Lung (tissue), 12 donors: ENCODE data around the gene ADAM10. TPM values are rescaled to one million over a fixed set of nuclear protein-coding genes. Genes with fewer than 3 reads are reported as not detected.
A peak's percentile ranks its signal among the peaks of the same experiment; 100 is the strongest.

Experiments
- ATAC-seq: fragments of 200-7000 bp; cut with Tn5 transposase; one replicate; pipeline ENCODE4 v1.9.1; 2020; ENCODE audit warnings: moderate number of reproducible peaks; ENCODE audit not compliant: insufficient read depth, low FRiP score
- DNase-seq, 3 donors: peaks; one replicate each; pipeline ENCODE4 v3.0.0-alpha.2; 2013 to 2017
- H3K27ac ChIP-seq, 2 donors: one replicate each; pipeline ENCODE4 v1.5.1; 2013; ENCODE audit warnings: mild to moderate bottlenecking in 2 of 2, moderate library complexity in 2 of 2, control low read depth in 1 of 2, inconsistent platforms in 1 of 2, low read depth in 1 of 2, low read length in 1 of 2
- H3K27me3 ChIP-seq, 3 donors: one replicate each; pipeline ENCODE4 v1.5.1; 2013; ENCODE audit warnings: low read length in 2 of 3; ENCODE audit not compliant: control insufficient read depth in 3 of 3, insufficient read depth in 3 of 3
- H3K36me3 ChIP-seq, 4 donors: one replicate each; pipeline ENCODE4 v1.5.1; 2013; ENCODE audit warnings: low read length in 4 of 4, mild to moderate bottlenecking in 1 of 4, moderate library complexity in 1 of 4; ENCODE audit not compliant: control insufficient read depth in 4 of 4, insufficient read depth in 4 of 4
- H3K4me1 ChIP-seq, 5 donors: one replicate each; pipeline ENCODE4 v1.5.1; 2013; ENCODE audit warnings: low read length in 5 of 5, mild to moderate bottlenecking in 2 of 5, moderate library complexity in 1 of 5; ENCODE audit not compliant: control insufficient read depth in 5 of 5, insufficient read depth in 5 of 5
- H3K4me3 ChIP-seq: one replicate; pipeline ENCODE4 v1.5.1; 2013; ENCODE audit warnings: mild to moderate bottlenecking, control low read depth, moderate library complexity
- H3K9ac ChIP-seq, 2 donors: one replicate each; pipeline ENCODE4 v1.5.1; 2013; ENCODE audit warnings: low read length in 2 of 2, control low read depth in 1 of 2; ENCODE audit not compliant: insufficient read depth in 1 of 2
- H3K9me3 ChIP-seq, 4 donors: one replicate each; pipeline ENCODE4 v1.5.1; 2013; ENCODE audit warnings: low read length in 3 of 4, mild to moderate bottlenecking in 1 of 4, moderate library complexity in 1 of 4; ENCODE audit not compliant: control insufficient read depth in 4 of 4, insufficient read depth in 3 of 4
- CTCF ChIP-seq: IDR thresholded peaks from 2 replicates; pipeline ENCODE4 v1.5.1; 2012; ENCODE audit warnings: mild to moderate bottlenecking; ENCODE audit errors: control extremely low read depth, extremely low read depth
- WGBS, 2 donors: extraction: QIAGEN DNeasy Blood & Tissue Kit; methylation state at CpG; one replicate each; pipeline ENCODE4 v1.1.7; 2013; 5-methylcytosine and 5-hydroxymethylcytosine counted together
- polyA plus RNA-seq, 2 donors: library from polyadenylated mRNA; stranded (reverse); fragments of 200-250 nt; gene quantifications; one replicate each; pipeline ENCODE4 v1.2.1, GENCODE V29; 2013
- total RNA-seq, 2 donors: library from RNA; depleted of rRNA in 1 of 2; stranded (reverse); fragments of >200 nt in 1 of 2; gene quantifications; one replicate each; pipeline ENCODE4 v1.2.1, GENCODE V29; 2014 to 2021
- donor health status: control.
- donor health status: control.
- donor health status: Bipolar disorder and iron deficiency.
- donor health status: healthy.
- donor health status: DM: yes; HTN: yes; CAD: no.

The ADAM10 gene
- total and polyA plus RNA-seq, 4 donors: 9.7 to 274 (median 88.6) TPM

DNA sequence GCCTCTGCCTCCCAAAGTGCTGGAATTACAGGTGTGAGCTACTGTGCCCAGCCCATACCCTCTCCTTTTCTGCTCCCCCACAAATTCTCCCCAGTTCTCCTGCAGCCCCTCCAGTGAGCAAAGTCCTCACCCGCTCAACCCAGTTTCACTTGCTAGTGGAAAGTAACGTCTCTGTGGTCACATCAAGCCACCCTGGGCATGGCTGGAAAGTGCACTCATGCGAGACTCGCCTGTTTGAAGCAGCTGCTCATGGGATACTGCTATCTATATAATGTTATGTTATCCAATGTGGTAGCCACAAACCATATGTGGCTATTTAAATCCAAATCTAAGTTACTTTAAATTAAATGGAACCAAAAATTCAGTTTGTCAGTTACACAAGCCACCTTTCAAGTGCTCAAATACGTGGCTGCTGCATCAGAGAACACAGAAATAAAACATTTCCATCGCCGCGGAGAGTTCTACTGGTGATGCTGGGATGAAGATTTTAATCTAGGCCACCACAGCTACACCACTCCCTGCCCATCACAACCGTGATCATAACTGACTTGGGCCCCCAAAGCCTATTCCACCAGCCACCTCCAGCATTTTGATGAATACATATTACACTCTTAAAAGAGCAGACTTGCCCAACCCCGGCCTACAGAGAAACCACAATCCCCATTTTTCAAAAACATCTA lies 198.3 kb downstream of the ADAM10 start:
- H3K9ac ChIP-seq: no peak overlapping the region

GRCh38 chr15:58549785-58550074 lies 199.8 kb downstream of the ADAM10 start:
- H3K4me1 ChIP-seq: peaks cover 0 to 20% (median 11%) of the 10 kb centered on the region in 5 donors
- peaks cover 0 to 2% (median 0%) of the 10 kb centered on the region in 4 donors for H3K9me3 ChIP-seq
- H3K27ac ChIP-seq: no peak overlapping the region
- ATAC-seq (no peak), DNase-seq (no peak)
- H3K9ac ChIP-seq: no peak overlapping the region
- no peaks in the 10 kb centered on the region for H3K36me3 ChIP-seq
- WGBS, 2 donors: 94 to 96% methylated on average over 7 of the region's 7 CpGs
- TF ChIP-seq CTCF: no peak
- no peaks in the 10 kb centered on the region for H3K27me3 ChIP-seq
- no peak overlapping the region for H3K4me3 ChIP-seq

More for the DNA sequence above, 198.3 kb downstream of the ADAM10 start:
- DNase-seq: no peak
- Histone ChIP-seq H3K9me3 (peaks cover 0 to 2% (median 0%) of the 10 kb centered on the region in 4 donors), H3K4me1 (peaks cover 0 to 20% (median 11%) of the 10 kb centered on the region in 5 donors), H3K4me3 (no peak overlapping the region), H3K36me3 (no peaks in the 10 kb centered on the region), H3K27me3 (no peaks in the 10 kb centered on the region), H3K27ac (no peak overlapping the region)
- no peak for TF ChIP-seq CTCF
- WGBS, 2 donors: 77 to 79% methylated on average over 10 of the region's 10 CpGs
- ATAC-seq: peak; percentile 14

DNA sequence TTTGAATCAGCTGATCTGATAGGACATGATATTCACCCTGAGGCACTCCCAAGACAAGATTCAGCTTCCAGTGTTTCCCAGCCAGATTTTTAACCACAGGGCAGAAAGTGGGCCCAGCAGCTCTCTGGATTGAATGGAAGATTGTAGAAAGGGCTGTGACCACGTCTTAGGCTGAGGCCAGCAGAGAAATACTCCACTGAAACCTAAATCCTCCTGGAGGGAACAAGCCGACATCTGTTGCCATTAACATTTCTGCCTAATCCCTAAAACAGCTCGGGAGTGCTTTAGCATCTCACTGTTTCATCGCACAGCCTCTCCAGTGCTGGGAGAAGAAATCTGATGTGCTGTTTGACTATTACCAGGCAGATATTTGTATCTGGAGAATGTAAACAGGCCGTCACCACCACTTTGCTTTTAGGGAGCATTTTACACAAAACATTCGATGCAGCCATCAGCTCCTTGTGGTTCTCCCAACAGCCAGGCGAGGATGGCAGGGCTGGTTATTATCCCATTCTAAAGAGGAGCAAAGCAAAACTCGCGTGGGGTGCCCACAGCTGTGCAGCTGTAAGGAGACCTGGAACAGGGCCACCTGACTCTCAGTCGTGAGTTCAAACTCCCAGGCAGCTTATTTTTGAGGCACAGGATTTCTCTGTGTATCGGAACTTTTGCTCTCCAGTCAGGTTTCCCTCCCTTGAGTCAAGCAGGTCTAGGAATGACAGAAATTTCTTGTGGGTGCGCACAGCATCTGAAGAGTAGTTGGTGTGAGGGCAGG lies 200.3 kb downstream of the ADAM10 start:
- Histone ChIP-seq H3K36me3 (no peaks in the 10 kb centered on the region), H3K4me3 (no peak overlapping the region), H3K9me3 (peaks cover 0 to 2% (median 0%) of the 10 kb centered on the region in 4 donors), H3K27ac (no peak overlapping the region), H3K9ac (no peak overlapping the region), H3K27me3 (no peaks in the 10 kb centered on the region), H3K4me1 (peaks cover 0 to 20% (median 11%) of the 10 kb centered on the region in 5 donors)
- WGBS, 2 donors: 84 to 87% methylated on average over 12 of the region's 12 CpGs
- DNase-seq (peak in 2 of 3 donors; percentile 48), ATAC-seq (no peak)
- TF ChIP-seq CTCF: no peak
